ENCODE measurements around the gene NMT1.
A peak's percentile ranks its signal among the peaks of the same experiment; 100 is the strongest.

Gene NMT1

GRCh38 chr17:45042346-45043120, 18.6 kb upstream of the NMT1 start:
- no peaks in the 10 kb centered on the region for H3K9me3 ChIP-seq (ENCODE audit: severe bottlenecking)
- DNase-seq (ENCODE audit: low spot score) = no peak

DNA sequence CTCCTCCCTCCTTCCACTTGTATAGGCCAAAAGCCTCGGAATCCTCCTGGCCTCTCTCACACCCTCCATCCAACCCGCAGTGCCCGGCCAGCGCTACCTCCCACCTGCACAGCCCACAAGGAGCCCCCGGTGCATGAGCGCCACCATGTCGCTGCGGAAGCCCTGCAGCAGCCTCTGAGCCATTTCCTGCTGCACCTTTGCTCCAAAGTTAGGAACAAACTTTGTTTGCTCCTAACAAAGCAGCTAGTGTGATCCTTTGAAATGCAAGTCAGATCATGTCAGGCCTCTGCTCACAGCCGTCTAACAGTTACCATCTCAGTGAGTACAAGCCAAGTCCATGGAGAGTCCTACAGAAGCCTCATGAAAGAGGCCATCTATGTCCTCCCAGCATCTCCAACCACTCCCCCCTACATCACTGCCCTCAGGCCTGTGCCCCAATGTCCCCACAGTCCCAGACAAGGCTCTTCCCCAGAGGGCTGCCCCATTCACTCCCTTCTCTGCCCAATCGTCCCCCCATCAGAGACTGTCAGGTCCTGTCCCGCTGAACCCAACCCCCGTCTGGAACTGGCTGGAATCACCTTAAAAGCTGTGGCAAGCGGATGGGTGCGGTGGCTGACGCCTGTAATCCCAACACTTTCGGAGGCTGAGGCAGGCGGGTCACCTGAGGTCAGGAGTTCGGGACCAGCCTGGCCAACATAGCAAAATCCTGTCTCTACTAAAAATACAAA, 17.1 kb upstream of the NMT1 start:
- Histone ChIP-seq H3K4me1 (ENCODE audit: insufficient read depth, poor library complexity, severe bottlenecking) (peaks cover 67% of the 10 kb centered on the region), H3K9me3 (ENCODE audit: severe bottlenecking) (no peaks in the 10 kb centered on the region), H3K27ac (ENCODE audit: poor library complexity, severe bottlenecking) (peak overlapping the region; percentile 97), H3K36me3 (ENCODE audit: low read depth) (peaks cover 32% of the 10 kb centered on the region), H3K4me3 (ENCODE audit: severe bottlenecking) (no peak overlapping the region), H3K27me3 (ENCODE audit: insufficient read depth, poor library complexity, severe bottlenecking) (no peaks in the 10 kb centered on the region)
- peak; percentile 27 for TF ChIP-seq CTCF (IDR thresholded peaks at IDR 0.05; ENCODE audit: poor library complexity, severe bottlenecking)
- DNase-seq (ENCODE audit: low spot score) (no peak), ATAC-seq (ENCODE audit: low read depth) (peak; percentile 61)

More at GRCh38 chr17:45042346-45043120, 18.6 kb upstream of the NMT1 start:
- H3K4me3 ChIP-seq (ENCODE audit: severe bottlenecking) = no peak overlapping the region
- peaks cover 32% of the 10 kb centered on the region for H3K36me3 ChIP-seq (ENCODE audit: low read depth)
- ATAC-seq (ENCODE audit: low read depth) = no peak
- peaks cover 52% of the 10 kb centered on the region for H3K4me1 ChIP-seq (ENCODE audit: insufficient read depth, poor library complexity, severe bottlenecking)
- H3K27me3 ChIP-seq (ENCODE audit: insufficient read depth, poor library complexity, severe bottlenecking) = no peaks in the 10 kb centered on the region
- peak overlapping the region; percentile 97 for H3K27ac ChIP-seq (ENCODE audit: poor library complexity, severe bottlenecking)
- TF ChIP-seq CTCF (IDR thresholded peaks at IDR 0.05; ENCODE audit: poor library complexity, severe bottlenecking) = no peak

DNA sequence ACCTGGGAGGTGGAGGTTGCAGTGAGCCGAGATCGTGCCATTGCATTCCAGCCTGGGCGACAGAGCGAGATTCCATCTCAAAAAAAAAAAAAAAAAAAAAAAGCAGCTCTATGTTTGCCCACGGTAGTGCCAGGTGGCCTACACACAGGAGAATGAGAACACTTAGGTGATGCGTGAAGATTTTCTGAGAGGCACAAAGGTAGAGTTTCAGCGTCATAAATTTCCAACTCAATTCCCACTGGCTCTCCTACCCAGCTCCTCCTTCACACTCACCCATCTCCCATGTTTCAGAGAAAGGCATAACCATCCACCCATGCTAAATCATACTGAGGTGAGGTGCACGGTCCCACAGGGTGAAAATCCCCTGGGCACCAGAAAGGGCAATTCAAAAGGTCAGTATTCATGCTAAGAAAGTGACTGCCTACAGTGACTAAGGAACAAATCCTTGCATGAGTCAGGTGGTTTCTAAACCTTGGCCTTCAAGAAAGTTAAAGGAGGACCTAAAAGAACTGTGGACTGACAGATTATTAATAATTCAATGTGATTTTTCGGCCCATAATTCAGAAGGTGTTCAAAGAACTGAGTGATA, 14.5 kb upstream of the NMT1 start:
- no peak for ATAC-seq (ENCODE audit: low read depth)
- Histone ChIP-seq H3K36me3 (ENCODE audit: low read depth) (peaks cover 32% of the 10 kb centered on the region), H3K4me1 (ENCODE audit: insufficient read depth, poor library complexity, severe bottlenecking) (peaks cover 70% of the 10 kb centered on the region), H3K27ac (ENCODE audit: poor library complexity, severe bottlenecking) (peak overlapping the region; percentile 97), H3K9me3 (ENCODE audit: severe bottlenecking) (no peaks in the 10 kb centered on the region), H3K4me3 (ENCODE audit: severe bottlenecking) (no peak overlapping the region), H3K27me3 (ENCODE audit: insufficient read depth, poor library complexity, severe bottlenecking) (no peaks in the 10 kb centered on the region)
- TF ChIP-seq CTCF (IDR thresholded peaks at IDR 0.05; ENCODE audit: poor library complexity, severe bottlenecking) = no peak
- DNase-seq (ENCODE audit: low spot score) = no peak

- ATAC-seq (ENCODE audit: low read depth) = no peak
- Histone ChIP-seq H3K27ac (ENCODE audit: poor library complexity, severe bottlenecking) (peak overlapping the region; percentile 97), H3K4me3 (ENCODE audit: severe bottlenecking) (no peak overlapping the region), H3K4me1 (ENCODE audit: insufficient read depth, poor library complexity, severe bottlenecking) (peaks cover 57% of the 10 kb centered on the region), H3K36me3 (ENCODE audit: low read depth) (peaks cover 26% of the 10 kb centered on the region), H3K9me3 (ENCODE audit: severe bottlenecking) (no peaks in the 10 kb centered on the region), H3K27me3 (ENCODE audit: insufficient read depth, poor library complexity, severe bottlenecking) (no peaks in the 10 kb centered on the region)
- no peak for DNase-seq (ENCODE audit: low spot score)
- TF ChIP-seq CTCF (IDR thresholded peaks at IDR 0.05; ENCODE audit: poor library complexity, severe bottlenecking) = peak; percentile 26
Measured at GRCh38 chr17:45048795-45049563, 12.1 kb upstream of the NMT1 start.
